GM21786 (cell line): Measurements from ENCODE around the gene PDE4D.

Source experiments
- ATAC-seq: cut with Tn5 transposase; IDR thresholded peaks from one replicate; pipeline ENCODE4 v1.9.1; 2021; ENCODE audit not compliant: unreplicated experiment

The PDE4D gene

GRCh38 chr5:59161221-59162105 is 732.1 kb downstream of the PDE4D start:
- no peak for ATAC-seq

- no peak for ATAC-seq
Measured at GRCh38 chr5:59158637-59159391, 734.7 kb downstream of the PDE4D start.

GRCh38 chr5:59158165-59158564 is 735.4 kb downstream of the PDE4D start:
- ATAC-seq = no peak

- no peak for ATAC-seq
Measured at GRCh38 chr5:59157068-59157467, 736.5 kb downstream of the PDE4D start.

GRCh38 chr5:59152701-59153245 is 740.8 kb downstream of the PDE4D start:
- ATAC-seq = peak; percentile 51

- no peak for ATAC-seq
Measured at GRCh38 chr5:59151162-59151889, 742.2 kb downstream of the PDE4D start.

- ATAC-seq = no peak
Measured at GRCh38 chr5:59149827-59150226, 743.7 kb downstream of the PDE4D start.

GRCh38 chr5:59149271-59149670 is 744.3 kb downstream of the PDE4D start:
- ATAC-seq = no peak

GRCh38 chr5:59146729-59147128 is 746.8 kb downstream of the PDE4D start:
- ATAC-seq = no peak

GRCh38 chr5:59143926-59144333 is 749.6 kb downstream of the PDE4D start:
- peak; percentile 99 for ATAC-seq

- ATAC-seq = no peak
Measured at GRCh38 chr5:59142927-59143326, 750.6 kb downstream of the PDE4D start.

- no peak for ATAC-seq
Measured at GRCh38 chr5:59142138-59142537, 751.4 kb downstream of the PDE4D start.

- ATAC-seq = no peak
Measured at GRCh38 chr5:59140133-59140532, 753.4 kb downstream of the PDE4D start.

- no peak for ATAC-seq
Measured at GRCh38 chr5:59139695-59140094, 753.8 kb downstream of the PDE4D start.

GRCh38 chr5:59138509-59138908 is 755.0 kb downstream of the PDE4D start:
- no peak for ATAC-seq

GRCh38 chr5:59137846-59138245 is 755.7 kb downstream of the PDE4D start:
- ATAC-seq = no peak

- ATAC-seq = no peak
Measured at GRCh38 chr5:59136549-59136948, 757.0 kb downstream of the PDE4D start.

- ATAC-seq = no peak
Measured at GRCh38 chr5:59134471-59135163, 758.9 kb downstream of the PDE4D start.

GRCh38 chr5:59133764-59134261 is 759.7 kb downstream of the PDE4D start:
- no peak for ATAC-seq

GRCh38 chr5:59132131-59132530 is 761.4 kb downstream of the PDE4D start:
- no peak for ATAC-seq
